Measurements from ENCODE around the gene DYNLT1.
"Not testable (repeated sequence)": the region's sequence is repeated elsewhere in the genome, so short reads cannot be mapped to it uniquely, and the experiment has no call there.

Gene DYNLT1

DNA sequence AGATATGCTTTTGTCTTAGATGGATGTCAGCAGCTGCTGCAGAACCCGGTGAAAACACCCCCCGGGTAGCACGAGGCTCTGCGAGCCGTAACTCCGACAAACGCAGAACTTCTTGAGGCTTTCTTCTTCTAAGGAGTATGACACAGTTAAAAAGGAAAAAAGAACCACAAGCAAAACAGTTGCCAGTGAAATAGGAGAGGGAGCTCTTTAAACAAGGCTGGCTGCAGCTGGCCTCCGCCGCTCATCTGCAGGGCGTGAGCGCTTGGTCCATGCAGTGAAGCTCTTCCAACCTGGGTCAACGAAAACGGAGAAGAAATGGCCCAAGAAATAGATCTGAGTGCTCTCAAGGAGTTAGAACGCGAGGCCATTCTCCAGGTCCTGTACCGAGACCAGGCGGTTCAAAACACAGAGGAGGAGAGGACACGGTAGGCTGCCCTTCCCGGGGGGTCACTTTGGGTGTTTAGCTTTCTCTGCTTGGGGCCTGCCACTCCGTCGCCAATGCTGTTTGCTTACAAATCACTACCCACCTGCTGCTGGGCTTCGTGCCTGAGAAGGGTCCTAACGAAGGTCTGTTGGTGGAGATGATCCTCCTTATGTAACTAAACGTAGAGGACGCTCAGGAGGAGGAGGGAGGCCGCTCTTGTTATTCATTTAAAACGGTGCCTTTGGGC, 18.5 kb upstream of the DYNLT1 start:
- peak; percentile 82 for DNase-seq

DNA sequence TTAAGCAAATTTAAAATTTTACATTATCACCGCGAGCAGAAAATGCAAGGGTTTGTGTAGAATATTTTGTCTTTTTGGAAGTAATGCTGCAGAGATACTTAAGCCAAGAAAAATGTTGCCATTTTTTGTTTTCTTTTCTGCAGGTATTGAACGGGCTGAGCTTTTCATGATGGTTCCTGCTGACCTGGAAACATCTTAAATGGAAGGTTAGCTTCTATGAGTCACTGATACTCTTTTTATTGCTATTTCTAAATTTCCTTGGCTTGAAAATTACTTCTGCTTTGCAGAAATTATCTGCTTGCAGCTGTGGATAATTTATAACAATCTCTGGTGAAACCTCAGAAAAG, 18.0 kb upstream of the DYNLT1 start:
- DNase-seq: no peak

DNA sequence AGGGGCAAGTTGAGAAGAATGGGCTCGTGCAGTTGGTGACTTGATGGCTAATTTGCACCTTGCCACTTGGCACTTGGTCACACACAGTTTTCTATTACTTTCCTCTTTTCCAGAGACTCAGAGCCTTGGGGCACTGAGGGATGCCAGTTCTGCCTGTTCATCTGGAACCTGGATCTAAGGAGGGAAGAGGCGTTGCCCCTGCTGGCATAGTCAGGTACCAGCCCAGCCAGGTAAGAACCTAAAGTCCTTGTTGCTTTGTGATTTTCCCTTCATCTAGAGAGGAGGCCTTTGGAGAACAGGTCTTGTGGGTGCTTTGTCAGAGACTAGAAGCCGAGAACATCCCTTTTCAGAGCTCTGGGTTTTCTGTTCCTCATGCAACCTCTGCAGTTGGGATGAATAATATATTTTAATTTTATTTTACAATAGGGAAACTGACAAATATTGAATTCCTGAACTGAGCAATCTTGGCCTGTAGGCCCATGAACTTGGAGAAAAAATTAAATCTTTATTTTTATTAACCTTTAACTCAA, 16.7 kb upstream of the DYNLT1 start:
- DNase-seq: no peak

DNA sequence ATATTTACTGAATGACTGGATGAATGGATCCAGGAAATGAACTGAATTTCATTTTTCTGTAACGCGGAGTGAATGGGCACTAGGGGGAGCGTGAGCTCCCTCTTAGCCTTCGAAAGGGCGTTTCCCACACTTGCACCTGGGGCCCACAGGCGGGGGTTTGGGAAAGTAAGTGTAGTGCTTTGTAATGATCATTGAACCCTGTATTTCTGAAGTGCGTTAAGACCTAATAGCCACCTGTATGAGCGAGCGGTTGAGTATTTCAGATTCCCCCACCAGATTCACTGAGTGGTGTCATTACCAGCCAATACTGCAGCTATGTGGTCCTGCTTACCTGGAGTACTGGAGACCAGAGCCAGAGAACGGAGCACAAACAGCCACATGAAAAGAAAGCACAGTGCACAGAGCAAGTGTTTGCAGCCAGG, 15.8 kb upstream of the DYNLT1 start:
- DNase-seq: peak; percentile 73

DNA sequence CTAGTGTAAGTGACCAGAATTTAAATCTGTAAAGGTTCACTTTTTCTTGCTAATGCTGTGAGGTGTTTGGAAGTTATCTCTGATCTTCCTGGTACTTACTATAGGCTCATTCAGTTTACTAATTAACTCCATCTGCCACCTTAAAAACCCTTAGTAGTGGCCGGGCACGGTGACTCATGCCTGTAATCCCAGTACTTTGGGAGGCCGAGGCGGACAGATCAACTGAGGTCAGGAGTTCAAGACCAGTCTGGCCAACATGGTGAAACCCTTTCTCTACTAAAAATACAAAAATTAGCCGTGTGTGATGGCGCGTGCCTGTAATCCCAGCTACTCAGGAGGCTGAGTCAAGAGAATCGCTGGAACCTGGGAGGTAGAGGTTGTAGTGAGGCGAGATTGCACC, 12.4 kb upstream of the DYNLT1 start:
- not testable (repeated sequence) for DNase-seq

GRCh38 chr6:158655569-158656450, 11.3 kb upstream of the DYNLT1 start:
- no peak for DNase-seq

GRCh38 chr6:158654960-158655489, 10.5 kb upstream of the DYNLT1 start:
- peak; percentile 57 for DNase-seq

GRCh38 chr6:158654498-158654897, 10.0 kb upstream of the DYNLT1 start:
- DNase-seq: no peak

- peak; percentile 88 for DNase-seq
Observed at GRCh38 chr6:158653577-158654354, 9.2 kb upstream of the DYNLT1 start.

DNA sequence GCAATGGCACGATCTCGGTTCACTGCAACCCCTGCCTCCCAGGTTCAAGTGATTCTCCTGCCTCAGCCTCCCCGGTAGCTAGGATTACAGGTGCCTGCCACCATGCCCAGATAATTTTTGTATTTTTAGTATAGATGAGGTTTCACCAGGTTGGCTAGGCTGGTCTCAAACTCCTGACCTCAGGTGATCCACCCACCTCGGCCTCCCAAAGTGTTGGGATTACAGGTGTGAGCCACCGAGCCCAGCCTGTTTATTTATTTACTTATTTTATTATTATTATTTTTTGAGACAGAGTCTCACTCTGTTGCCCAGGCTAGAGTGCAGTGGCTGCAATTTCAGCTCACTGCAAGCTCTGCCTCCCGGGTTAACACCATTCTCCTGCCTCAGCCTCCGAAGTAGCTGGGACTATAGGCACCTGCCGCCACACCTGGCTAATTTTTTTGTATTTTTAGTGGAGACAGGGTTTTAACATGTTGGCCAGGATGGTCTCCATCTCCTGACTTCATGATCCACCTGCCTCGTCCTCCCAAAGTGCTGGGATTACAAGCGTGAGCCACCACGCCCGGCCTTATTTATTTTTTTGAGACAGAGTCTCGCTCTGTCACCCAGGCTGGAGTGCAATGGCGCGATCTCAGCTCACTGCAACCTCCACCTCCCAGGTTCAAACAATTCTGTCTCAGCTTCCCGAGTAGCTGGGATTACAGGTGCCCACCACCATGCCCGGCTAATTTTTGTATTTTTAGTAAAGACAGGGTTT, 7.6 kb upstream of the DYNLT1 start:
- not testable (repeated sequence) for DNase-seq

DNA sequence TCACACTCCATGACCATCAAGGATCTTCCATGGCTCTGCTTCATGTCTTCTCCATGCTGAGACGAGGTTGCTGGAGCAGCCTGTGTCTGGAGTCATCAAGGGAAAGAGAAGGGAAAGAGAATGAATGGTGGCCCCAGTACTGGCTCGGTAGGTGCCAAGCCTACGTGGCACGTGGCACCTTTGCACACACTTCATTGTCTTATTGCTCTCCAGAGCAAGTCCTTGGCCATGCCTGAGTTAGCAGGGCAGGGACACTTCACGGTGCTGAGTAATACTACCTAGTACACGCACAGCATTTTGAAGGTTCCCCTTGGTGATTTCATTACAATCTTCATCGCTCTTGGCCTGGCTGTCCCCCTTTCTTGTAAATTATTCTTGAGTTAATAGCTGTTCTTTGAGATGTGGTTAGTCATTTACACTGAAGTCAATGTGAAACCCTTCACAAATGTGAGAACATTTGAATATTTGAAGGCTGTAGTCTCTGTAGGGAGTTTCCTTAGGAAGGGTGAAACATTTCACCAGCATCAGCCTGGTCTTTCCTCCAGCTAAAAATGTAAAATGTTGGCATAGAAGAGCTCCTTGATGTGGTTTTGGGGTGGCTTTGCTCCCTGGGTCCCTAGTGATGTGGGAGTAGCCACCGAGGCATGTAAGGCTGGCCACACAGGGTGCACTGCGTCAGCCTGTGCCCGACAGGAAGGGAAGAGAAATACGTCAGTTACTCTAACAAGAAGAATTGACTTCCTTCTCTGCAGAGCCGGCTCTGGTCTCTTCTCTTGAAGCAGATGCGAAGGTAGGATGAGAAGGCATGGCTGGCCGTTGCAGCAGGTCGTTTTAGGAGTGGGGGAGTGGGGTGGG, 5.0 kb upstream of the DYNLT1 start, which contains the start of gene SYTL3:
Gene SYTL3 (plus strand): TSS at position 766 of the 855 bp plus-strand sequence. CDS start 13,215 bp downstream, outside the sequence.
- peak; percentile 77 for DNase-seq

- no peak for DNase-seq
Observed at GRCh38 chr6:158648682-158649131, 4.2 kb upstream of the DYNLT1 start.

GRCh38 chr6:158647501-158647900, 3.0 kb upstream of the DYNLT1 start:
- no peak for DNase-seq

DNA sequence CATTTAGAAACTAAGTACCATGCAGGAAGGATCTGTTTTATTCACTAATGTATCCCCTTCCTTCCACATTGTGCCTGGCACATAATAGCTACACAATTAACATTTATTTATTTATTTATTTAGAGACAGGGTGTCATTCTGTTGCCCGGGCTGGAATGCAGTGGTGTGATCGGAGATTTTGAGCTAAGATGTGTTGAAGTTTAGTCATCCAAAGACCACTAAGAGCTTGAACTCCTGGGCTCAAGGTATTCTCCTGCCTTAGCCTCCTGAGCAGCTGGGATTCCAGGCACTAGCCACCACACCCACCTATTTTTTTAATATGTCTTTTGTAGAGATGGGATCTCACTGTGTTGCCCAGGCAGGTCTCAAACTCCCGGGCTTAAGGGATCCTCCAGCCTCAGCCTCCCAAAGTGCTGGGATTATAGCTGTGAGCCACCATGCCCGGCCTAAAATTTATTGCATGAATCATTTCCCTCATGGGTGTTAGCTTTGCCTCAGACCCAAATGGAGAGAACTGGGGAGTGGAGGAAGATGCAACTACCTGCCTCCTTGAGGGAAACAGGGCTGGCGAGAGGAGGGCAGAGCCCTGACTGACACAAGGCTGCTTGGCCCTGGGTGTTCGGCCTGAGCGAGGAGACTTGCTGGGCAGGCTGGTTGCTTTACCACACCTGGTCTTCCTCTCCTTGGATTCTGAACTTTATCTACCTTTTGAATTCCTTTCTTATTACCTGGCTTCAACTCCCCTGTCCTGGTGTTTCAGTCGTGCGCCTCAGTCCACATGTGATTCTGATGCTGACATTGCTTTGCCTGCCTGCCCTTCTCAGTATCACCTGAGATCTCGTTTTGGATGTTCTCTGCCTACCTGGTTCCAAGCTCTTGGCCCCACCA, 1.7 kb upstream of the DYNLT1 start:
- no peak for DNase-seq

DNA sequence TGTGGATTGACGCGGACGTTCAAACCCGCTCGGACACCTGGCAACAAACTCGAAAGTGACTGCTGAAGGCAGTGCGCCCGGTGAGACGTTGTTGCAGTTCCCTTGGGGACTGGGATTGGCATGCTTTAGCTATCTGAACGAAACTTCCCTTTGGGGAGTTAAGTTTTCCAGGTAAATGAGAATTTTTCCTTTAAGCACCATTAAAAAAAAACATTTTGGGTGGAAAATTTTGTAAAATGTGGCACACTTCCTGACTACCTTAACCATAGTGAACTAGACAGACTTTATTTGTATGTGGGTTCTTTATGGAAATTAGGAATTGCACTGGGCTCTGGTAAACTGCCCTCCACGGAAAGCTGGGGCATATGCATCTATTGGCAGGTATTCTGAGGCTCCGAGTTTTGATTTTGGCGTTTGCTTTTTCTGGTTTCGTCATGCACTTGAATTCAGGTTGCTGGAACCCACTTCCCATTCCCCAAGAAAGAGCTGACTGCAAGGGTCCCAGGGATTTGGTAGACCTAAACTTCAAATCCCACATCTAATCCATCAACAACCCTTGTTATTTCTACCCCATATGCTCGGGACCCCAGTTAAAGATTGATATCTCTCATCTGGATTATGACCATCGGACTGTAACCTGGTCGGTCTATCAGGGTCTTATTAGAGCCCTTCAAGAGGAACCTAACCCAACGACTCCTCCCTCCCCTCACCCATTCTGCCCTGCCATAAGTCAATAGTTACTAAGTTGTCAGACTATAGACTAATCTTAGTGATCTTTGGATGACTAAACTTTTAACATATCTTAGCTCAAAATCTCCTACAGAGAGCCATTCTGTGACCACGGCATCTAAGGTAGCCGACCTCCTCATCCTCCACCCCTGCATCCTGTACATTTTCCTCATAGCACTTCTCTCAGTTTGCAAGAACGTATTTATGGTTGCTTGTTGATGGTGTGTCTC, 800 bp upstream of the DYNLT1 start:
- no peak for DNase-seq

DNA sequence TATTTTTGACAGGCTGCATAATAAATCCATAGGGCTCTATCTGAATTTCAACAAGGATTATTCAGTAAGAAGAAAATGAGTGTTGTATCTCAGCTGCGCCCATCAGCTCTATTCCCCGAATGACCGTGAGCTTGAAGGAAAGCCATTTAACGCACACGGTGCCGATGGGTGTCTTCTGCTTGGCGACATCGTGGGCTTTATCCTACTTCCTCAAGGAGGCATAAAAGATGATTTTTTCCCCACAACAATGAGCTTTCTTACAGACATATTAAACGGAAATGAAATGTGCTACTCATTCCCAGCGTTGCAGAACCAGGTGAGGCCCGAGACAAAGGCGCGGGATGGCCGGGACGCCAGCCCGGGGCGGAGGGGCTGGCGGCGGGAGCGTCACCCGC, 710 bp downstream of the DYNLT1 start:
- peak; percentile 35 for DNase-seq

DNA sequence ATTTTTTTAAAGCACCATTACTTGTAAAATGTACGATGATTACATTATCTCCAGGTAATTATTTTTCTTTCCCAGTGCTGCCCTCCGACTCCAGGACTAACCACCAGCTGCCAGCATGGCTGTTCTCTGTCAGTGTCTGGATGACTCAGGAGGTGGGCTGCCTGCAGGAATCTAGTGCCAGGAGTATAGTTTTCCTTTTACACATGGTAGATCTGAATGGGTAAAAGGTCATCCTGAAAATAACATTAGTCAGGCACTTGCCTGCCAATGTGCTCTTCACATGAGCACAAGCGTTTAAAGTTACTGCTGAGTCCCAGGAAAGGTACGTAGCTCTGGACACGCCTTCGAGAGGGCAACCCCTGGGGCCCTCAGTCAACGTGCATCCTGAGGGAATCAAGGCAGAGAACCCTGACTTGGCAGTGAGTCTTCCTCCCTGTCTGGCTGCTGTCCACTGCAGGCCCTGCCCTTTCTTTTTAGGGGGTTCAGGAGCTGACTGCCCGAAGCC, 2.4 kb downstream of the DYNLT1 start:
- DNase-seq: no peak

DNA sequence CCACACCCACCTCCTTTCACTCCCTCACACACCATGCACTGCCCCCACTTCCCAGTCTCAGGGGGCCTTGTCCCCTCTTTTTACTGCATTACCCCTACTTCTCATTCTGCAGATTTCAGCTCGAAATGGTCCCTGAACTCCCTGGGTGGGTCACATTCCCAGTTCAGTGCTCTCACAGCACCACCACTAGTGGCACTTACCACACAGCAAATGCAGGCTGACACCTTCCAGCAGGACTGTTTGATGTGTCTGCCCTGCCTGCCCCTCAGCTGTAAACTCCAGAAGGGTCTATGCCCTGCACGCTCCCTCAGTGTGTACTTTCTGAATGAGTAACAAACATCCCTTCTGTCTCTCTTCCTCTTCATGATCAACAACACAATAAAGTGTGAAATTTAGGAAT, 4.0 kb downstream of the DYNLT1 start:
- no peak for DNase-seq

GRCh38 chr6:158639056-158639455, 5.5 kb downstream of the DYNLT1 start:
- no peak for DNase-seq

All from hematopoietic multipotent progenitor cell treated with erythropoietin and hydrocortisone succinate and interleukin-3 and kit ligand, for 4 days (in vitro differentiated cells).